ENCODE measurements around the gene SLC26A9. TPM values are rescaled to one million over a fixed set of nuclear protein-coding genes. Genes with fewer than 3 reads are reported as not detected.

The SLC26A9 gene
- total RNA-seq, 2 donors from 2014 or later = 0.22 TPM

DNA sequence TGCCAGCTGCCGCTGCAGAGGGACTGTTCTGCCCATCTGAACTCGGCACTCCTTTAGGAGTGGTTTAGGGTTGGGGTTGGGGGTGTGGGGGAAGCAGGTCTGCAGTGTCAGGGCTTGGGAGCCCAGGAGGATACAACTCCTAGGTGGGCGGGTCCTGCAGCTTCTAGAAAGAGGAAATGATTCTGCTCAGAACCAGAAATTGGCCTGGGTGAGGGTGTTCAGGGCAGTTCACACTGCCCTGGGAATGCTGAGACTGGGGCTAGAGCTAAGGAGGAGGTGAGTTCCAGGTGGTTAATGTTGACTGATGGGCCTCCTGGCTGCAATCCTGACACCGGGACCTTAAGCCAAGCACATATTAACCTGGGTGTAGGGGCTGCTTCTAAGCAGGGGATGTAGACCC lies 4.8 kb upstream of the SLC26A9 start:
- Histone ChIP-seq H3K4me1 (ENCODE audit: control insufficient read depth, insufficient read depth, low read length) (no peaks in the 10 kb centered on the region), H3K27me3 (ENCODE audit: control insufficient read depth, insufficient read depth, low read length, poor library complexity, severe bottlenecking) (no peaks in the 10 kb centered on the region), H3K4me3 (ENCODE audit: low read length) (no peak overlapping the region), H3K9ac (ENCODE audit: extremely low read depth, low read length, poor library complexity, severe bottlenecking) (no peak overlapping the region), H3K9me3 (ENCODE audit: control insufficient read depth, low read length) (no peaks in the 10 kb centered on the region), H3K36me3 (ENCODE audit: control insufficient read depth, insufficient read depth, low read length) (no peaks in the 10 kb centered on the region), H3K27ac (ENCODE audit: low read depth, low read length) (no peak overlapping the region)
- Mint-ChIP-seq H3K4me3 (no peak overlapping the region), H3K36me3 (ENCODE audit: low read depth) (no peaks in the 10 kb centered on the region), H3K27me3 (ENCODE audit: insufficient read depth) (peaks cover 17% of the 10 kb centered on the region), H3K27ac (no peak overlapping the region), H3K9me3 (no peaks in the 10 kb centered on the region), H3K4me1 (peaks cover 17% of the 10 kb centered on the region)
- DNase-seq = no peak
- TF ChIP-seq, protein P1, sequence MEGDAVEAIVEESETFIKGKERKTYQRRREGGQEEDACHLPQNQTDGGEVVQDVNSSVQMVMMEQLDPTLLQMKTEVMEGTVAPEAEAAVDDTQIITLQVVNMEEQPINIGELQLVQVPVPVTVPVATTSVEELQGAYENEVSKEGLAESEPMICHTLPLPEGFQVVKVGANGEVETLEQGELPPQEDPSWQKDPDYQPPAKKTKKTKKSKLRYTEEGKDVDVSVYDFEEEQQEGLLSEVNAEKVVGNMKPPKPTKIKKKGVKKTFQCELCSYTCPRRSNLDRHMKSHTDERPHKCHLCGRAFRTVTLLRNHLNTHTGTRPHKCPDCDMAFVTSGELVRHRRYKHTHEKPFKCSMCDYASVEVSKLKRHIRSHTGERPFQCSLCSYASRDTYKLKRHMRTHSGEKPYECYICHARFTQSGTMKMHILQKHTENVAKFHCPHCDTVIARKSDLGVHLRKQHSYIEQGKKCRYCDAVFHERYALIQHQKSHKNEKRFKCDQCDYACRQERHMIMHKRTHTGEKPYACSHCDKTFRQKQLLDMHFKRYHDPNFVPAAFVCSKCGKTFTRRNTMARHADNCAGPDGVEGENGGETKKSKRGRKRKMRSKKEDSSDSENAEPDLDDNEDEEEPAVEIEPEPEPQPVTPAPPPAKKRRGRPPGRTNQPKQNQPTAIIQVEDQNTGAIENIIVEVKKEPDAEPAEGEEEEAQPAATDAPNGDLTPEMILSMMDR (conservative IDR thresholded peaks at IDR 0.05) = no peak
- WGBS, 2 experiments (ENCODE audit: insufficient coverage in 1 of 2, insufficient read length in 1 of 2) = 92 to 100% methylated on average over 2 to 4 of the region's 4 CpGs

DNA sequence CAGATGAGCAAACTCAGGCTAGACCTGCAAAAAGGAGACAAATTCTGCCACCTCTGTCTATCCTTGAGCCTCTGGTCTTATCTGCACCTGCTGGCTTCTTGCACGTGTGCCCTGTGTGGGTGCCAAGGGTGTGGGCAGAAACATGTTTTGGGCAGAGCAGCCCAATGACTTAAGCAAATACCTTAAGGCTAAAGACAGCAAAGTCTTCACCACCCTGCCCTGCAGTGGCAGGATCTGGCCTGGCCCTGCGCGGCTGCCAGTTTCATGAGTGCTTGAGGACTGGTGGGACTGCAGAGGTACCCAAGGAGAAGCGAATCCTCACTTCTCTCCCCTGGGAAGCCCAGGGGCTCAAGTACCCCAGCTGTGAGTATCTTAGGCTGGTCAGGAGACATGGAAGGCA lies 3.8 kb upstream of the SLC26A9 start:
- Mint-ChIP-seq H3K9me3 (no peaks in the 10 kb centered on the region), H3K27me3 (ENCODE audit: insufficient read depth) (peaks cover 19% of the 10 kb centered on the region), H3K4me3 (no peak overlapping the region), H3K27ac (peak overlapping the region; percentile 46), H3K4me1 (peaks cover 20% of the 10 kb centered on the region), H3K36me3 (ENCODE audit: low read depth) (no peaks in the 10 kb centered on the region)
- no peak overlapping the region for H3K4me3 ChIP-seq (ENCODE audit: low read length)
- WGBS, 2 experiments (ENCODE audit: insufficient coverage in 1 of 2, insufficient read length in 1 of 2) = 80 to 92% methylated on average over 1 to 4 of the region's 4 CpGs
- H3K27me3 ChIP-seq (ENCODE audit: control insufficient read depth, insufficient read depth, low read length, poor library complexity, severe bottlenecking) = no peaks in the 10 kb centered on the region
- no peaks in the 10 kb centered on the region for H3K4me1 ChIP-seq (ENCODE audit: control insufficient read depth, insufficient read depth, low read length)
- no peak for DNase-seq
- no peaks in the 10 kb centered on the region for H3K36me3 ChIP-seq (ENCODE audit: control insufficient read depth, insufficient read depth, low read length)
- H3K9ac ChIP-seq (ENCODE audit: extremely low read depth, low read length, poor library complexity, severe bottlenecking) = no peak overlapping the region
- no peaks in the 10 kb centered on the region for H3K9me3 ChIP-seq (ENCODE audit: control insufficient read depth, low read length)
- H3K27ac ChIP-seq (ENCODE audit: low read depth, low read length) = no peak overlapping the region
- TF ChIP-seq, protein P1 (conservative IDR thresholded peaks at IDR 0.05) = no peak

DNA sequence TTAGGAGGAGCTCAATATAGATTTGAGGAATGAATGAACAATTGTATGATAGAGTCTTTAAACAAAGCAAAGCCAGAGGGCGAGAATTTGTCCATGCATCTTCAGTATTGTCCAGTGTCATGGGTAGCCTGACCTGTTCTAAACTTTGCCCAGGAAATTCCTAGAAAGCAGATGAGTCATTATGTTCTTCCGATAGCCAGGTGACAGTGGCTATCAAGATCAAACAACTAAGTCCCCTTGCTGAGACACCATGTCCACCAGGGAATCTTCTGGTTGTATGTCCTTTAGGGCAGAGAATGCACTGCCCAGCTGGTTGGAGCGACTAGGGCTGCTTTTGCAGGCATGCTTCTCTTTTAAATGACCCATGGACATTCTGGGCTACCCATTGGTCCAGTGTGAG lies 1.8 kb upstream of the SLC26A9 start:
- Mint-ChIP-seq H3K9me3 (no peaks in the 10 kb centered on the region), H3K4me3 (no peak overlapping the region), H3K27ac (no peak overlapping the region), H3K36me3 (ENCODE audit: low read depth) (no peaks in the 10 kb centered on the region), H3K27me3 (ENCODE audit: insufficient read depth) (peaks cover 20% of the 10 kb centered on the region), H3K4me1 (peaks cover 36% of the 10 kb centered on the region)
- TF ChIP-seq, protein P1 (conservative IDR thresholded peaks at IDR 0.05) = no peak
- no peaks in the 10 kb centered on the region for H3K9me3 ChIP-seq (ENCODE audit: control insufficient read depth, low read length)
- H3K36me3 ChIP-seq (ENCODE audit: control insufficient read depth, insufficient read depth, low read length) = no peaks in the 10 kb centered on the region
- H3K4me3 ChIP-seq (ENCODE audit: low read length) = no peak overlapping the region
- DNase-seq = no peak
- no peak overlapping the region for H3K9ac ChIP-seq (ENCODE audit: extremely low read depth, low read length, poor library complexity, severe bottlenecking)
- H3K4me1 ChIP-seq (ENCODE audit: control insufficient read depth, insufficient read depth, low read length) = peaks cover 5% of the 10 kb centered on the region
- 90 to 91% methylated on average over 3 of the region's 3 CpGs for WGBS, 2 experiments (ENCODE audit: insufficient coverage in 1 of 2, insufficient read length in 1 of 2)
- no peaks in the 10 kb centered on the region for H3K27me3 ChIP-seq (ENCODE audit: control insufficient read depth, insufficient read depth, low read length, poor library complexity, severe bottlenecking)
- no peak overlapping the region for H3K27ac ChIP-seq (ENCODE audit: low read depth, low read length)
